ENCODE measurements around the gene RPL3. TPM values are rescaled to one million over a fixed set of nuclear protein-coding genes. Genes with fewer than 3 reads are reported as not detected.

The RPL3 gene
- total and polyA plus RNA-seq, 2 of the 4 experiments (the other 2 are of a cell fraction), result 2,871 to 3,312 TPM

GRCh38 chr22:39265143-39265886, 54.1 kb downstream of the RPL3 start:
- H3K27ac ChIP-seq (ENCODE audit: insufficient read depth, low read length), result no peak overlapping the region
- DNase-seq (no peak), ATAC-seq (ENCODE audit: low read depth) (no peak)
- H2BK20ac ChIP-seq (ENCODE audit: low read depth, low read length), result no peak overlapping the region
- CTCF ChIA-PET, result no interaction called here
- in situ Hi-C loops (cut with MboI; ENCODE audit: low sequenced_read_pairs), result no loop called here
- 94% methylated on average over 4 of the region's 23 CpGs; no CpG with 5 or more reads in 1 of the 2 experiments for WGBS, 2 experiments (ENCODE audit: extremely low coverage in 2 of 2, insufficient read length in 1 of 2)
- no peaks in the 10 kb centered on the region for H3K79me1 ChIP-seq (ENCODE audit: low read depth in 1 of 2, low read length in 2 of 2)
- peak overlapping the region; percentile 78 for H2AK9ac ChIP-seq (replicated peaks; ENCODE audit: low read depth, low read length, poor library complexity)
- H2AFZ ChIP-seq (replicated peaks; ENCODE audit: low read length, poor library complexity), result peak overlapping the region; percentile 11
- no peak overlapping the region for H3K4me2 ChIP-seq (ENCODE audit: low read depth, low read length)
- no peak overlapping the region for H4K5ac ChIP-seq (ENCODE audit: low read depth, low read length)
- no peak overlapping the region for H3K56ac ChIP-seq (ENCODE audit: extremely low read depth, insufficient read depth, low read length)
- no peaks in the 10 kb centered on the region for H3K27me3 ChIP-seq (ENCODE audit: control insufficient read depth, insufficient read depth, low read length)
- no peak overlapping the region for H3K4me3 ChIP-seq (ENCODE audit: insufficient read depth, low read depth, low read length)
- H3K4me1 ChIP-seq (ENCODE audit: control insufficient read depth, insufficient read depth, low read length), result no peaks in the 10 kb centered on the region
- no TSS peak for BruUV-seq (replicated peaks)
- peak overlapping the region; percentile 22; the same call in 1 of the 2 replicates for H3K4ac ChIP-seq (ENCODE audit: low read depth, low read length)
- peak overlapping the region; percentile 7; the same call in 1 of the 2 replicates for H3K14ac ChIP-seq (replicated peaks; ENCODE audit: low read depth, low read length)
- dilution Hi-C loops (cut with HindIII; ENCODE audit: low sequenced_read_pairs, unreplicated experiment), result no loop called here
- H2BK120ac ChIP-seq (ENCODE audit: low read depth, low read length), result 0 out of 2 replicates have a peak overlapping the region, but pooled peaks have one; percentile 38
- H2BK15ac ChIP-seq (ENCODE audit: low read depth, low read length), result no peak overlapping the region; the same call in 2 of the 3 replicates
- no peak overlapping the region for H3K23ac ChIP-seq (ENCODE audit: low read depth, low read length)
- no peak overlapping the region for H4K8ac ChIP-seq (ENCODE audit: low read depth in 2 of 2, low read length in 2 of 2)
- no peaks in the 10 kb centered on the region for H3K36me3 ChIP-seq (ENCODE audit: control insufficient read depth, insufficient read depth, low read length)
- peak overlapping the region; percentile 87 for H2AK5ac ChIP-seq (ENCODE audit: low read depth, low read length)
- H3K9me1 ChIP-seq (ENCODE audit: insufficient read depth, low read length), result peaks cover 14% of the 10 kb centered on the region
- no peaks in the 10 kb centered on the region for H4K20me1 ChIP-seq (ENCODE audit: insufficient read depth, low read length)
- POLR2A ChIA-PET (ENCODE audit: unreplicated experiment), result no interaction called here
- H2BK5ac ChIP-seq (ENCODE audit: low read depth, low read length, poor library complexity, severe bottlenecking), result no peak overlapping the region
- no peak overlapping the region for H3K18ac ChIP-seq (ENCODE audit: low read depth, low read length)
- no peak overlapping the region; the same call in 1 of the 2 replicates for H4K91ac ChIP-seq (ENCODE audit: insufficient read depth, low read depth, low read length)
- no peak overlapping the region for H3K9ac ChIP-seq (ENCODE audit: low read depth, low read length)
- H3K9me3 ChIP-seq (ENCODE audit: control insufficient read depth, insufficient read depth, low read length), result peaks cover 13% of the 10 kb centered on the region
- intact Hi-C loops (cut with micrococcal nuclease), result no loop called here
- no peak for TF ChIP-seq CTCF (conservative IDR thresholded peaks at IDR 0.05; ENCODE audit: low read depth, low read length)
- TF ChIP-seq RCOR1 (IDR thresholded peaks at IDR 0.05; ENCODE audit: insufficient replicate concordance, low read length), result no peak
- no peak for TF ChIP-seq MAFK (IDR thresholded peaks at IDR 0.05; ENCODE audit: low read depth, low read length)
- no peak for TF ChIP-seq USF2 (IDR thresholded peaks at IDR 0.05; ENCODE audit: low read depth, low read length)
- TF ChIP-seq MAZ (IDR thresholded peaks at IDR 0.05; ENCODE audit: borderline replicate concordance, low read depth, low read length), result no peak
- TF ChIP-seq MXI1 (IDR thresholded peaks at IDR 0.05; ENCODE audit: borderline replicate concordance, low read depth, low read length), result no peak
- no peak for TF ChIP-seq ELK1 (IDR thresholded peaks at IDR 0.05; ENCODE audit: borderline replicate concordance, low read depth, low read length)
- no peak for TF ChIP-seq NFE2L2 (IDR thresholded peaks at IDR 0.05; ENCODE audit: low read depth, low read length)
- no peak for TF ChIP-seq BHLHE40 (IDR thresholded peaks at IDR 0.05; ENCODE audit: low read depth, low read length)
- TF ChIP-seq RFX5 (IDR thresholded peaks at IDR 0.05; ENCODE audit: low read depth, low read length), result no peak
- TF ChIP-seq POLR2A (IDR thresholded peaks at IDR 0.05; ENCODE audit: low read depth, low read length), result no peak
- TF ChIP-seq FOS (IDR thresholded peaks at IDR 0.05; ENCODE audit: low read depth, low read length), result no peak
- TF ChIP-seq RAD21 (IDR thresholded peaks at IDR 0.05; ENCODE audit: low read length), result no peak
- no peak for TF ChIP-seq CEBPB (IDR thresholded peaks at IDR 0.05; ENCODE audit: low read depth, low read length)
- TF ChIP-seq CHD1 (IDR thresholded peaks at IDR 0.05; ENCODE audit: low read depth, low read length), result no peak

Data from IMR-90 (cell line).